HCT116 (cell line): ENCODE data around the gene SPEF1. TPM values are rescaled to one million over a fixed set of nuclear protein-coding genes. Genes with fewer than 3 reads are reported as not detected.

ENCODE experiments used
- ATAC-seq: fragments of 200-7000 bp; cut with Tn5 transposase; 2 replicates; pipeline ENCODE4 v1.9.1; 2020; ENCODE audit warnings: mild to moderate bottlenecking, moderate library complexity
- BruUV-seq: library from RNA; stranded (reverse); fragments of 400-500 nt; replicated peaks from 2 replicates; lab custom pipeline; 2021; lab: Mats Ljungman, UMichigan
- CTCF ChIA-PET: fragments of 300-600 bp; sonication (Branson Sonifier 250); formaldehyde crosslinking; loops from one replicate; lab custom pipeline; 2021; ENCODE audit warnings: antibody characterized with exemption; lab: Charles Lee
- POLR2A ChIA-PET: fragments of 300-600, 350-600 bp; sonication (Branson Sonifier 250); formaldehyde crosslinking; loops from one replicate; lab custom pipeline; 2021; ENCODE audit warnings: antibody characterized with exemption; lab: Charles Lee
- RAD21 ChIA-PET, 2 experiments: fragments of 300-600 bp; sonication (Branson Sonifier 250); formaldehyde crosslinking; loops; one replicate each; lab custom pipeline; 2023; ENCODE audit warnings: low total read pairs in 2 of 2; ENCODE audit not compliant: uncharacterized antibody in 2 of 2, unreplicated experiment in 2 of 2, low non-redundant PET in 1 of 2; lab: Charles Lee
- DNase-seq: peaks from one replicate; pipeline ENCODE4 v3.0.0-alpha.2; 2010; ENCODE audit warnings: low read depth, low spot score
- H2AFZ ChIP-seq: fragments of 200-600 bp; shearing (Covaris generic), sonication (generic); 2 replicates; pipeline ENCODE4 v1.6.1; 2017; ENCODE audit warnings: low read depth, mixed run types, mixed read lengths, antibody characterized with exemption, low read length; ENCODE audit not compliant: poor library complexity, severe bottlenecking
- H3K27ac ChIP-seq: 2 replicates; pipeline ENCODE4 v1.5.1; 2012; ENCODE audit warnings: low read depth, low read length
- H3K27me3 ChIP-seq: fragments of 200-600 bp; sonication (generic); 2 replicates; pipeline ENCODE4 v1.6.1; 2016; ENCODE audit warnings: mixed run types, low read length, mixed read lengths; ENCODE audit not compliant: insufficient read depth
- H3K36me3 ChIP-seq, 2 experiments: fragments of 200-500 bp in 1 of 2; fragments of 200-600 bp in 1 of 2; sonication (Bioruptor generic) in 1 of 2; sonication (generic) in 1 of 2; 2 replicates each; pipeline versions ENCODE4 v1.5.1 to v1.6.1; 2014 to 2016; ENCODE audit warnings: low read length in 2 of 2, inconsistent platforms in 1 of 2, mixed read lengths in 1 of 2, mixed run types in 1 of 2; ENCODE audit not compliant: insufficient read depth in 2 of 2, control insufficient read depth in 1 of 2
- H3K4me1 ChIP-seq, 2 experiments: fragments of 200-600 bp in 1 of 2; sonication (generic) in 1 of 2; 2 replicates each; pipeline versions ENCODE4 v1.5.1 to v1.6.1; 2012 to 2017; ENCODE audit warnings: low read length in 2 of 2, inconsistent platforms in 1 of 2, mild to moderate bottlenecking in 1 of 2, mixed read lengths in 1 of 2, mixed run types in 1 of 2, moderate library complexity in 1 of 2; ENCODE audit not compliant: insufficient read depth in 2 of 2, control insufficient read depth in 1 of 2
- H3K4me2 ChIP-seq: fragments of 200-600 bp; sonication (generic); 2 replicates; pipeline ENCODE4 v1.6.1; 2017; ENCODE audit warnings: mixed run types, low read length, mixed read lengths
- H3K4me3 ChIP-seq, 2 experiments: fragments of 200-600 bp in 1 of 2; sonication (generic) in 1 of 2; replicated peaks in 1 of 2; 2 replicates each; pipeline ENCODE4 v1.5.1; 2011 to 2016; ENCODE audit warnings: low read length in 2 of 2, control low read depth in 1 of 2, low read depth in 1 of 2, mild to moderate bottlenecking in 1 of 2, mixed read lengths in 1 of 2, mixed run types in 1 of 2
- H3K79me2 ChIP-seq: fragments of 200-600 bp; sonication (generic); 2 replicates; pipeline ENCODE4 v1.6.1; 2017; ENCODE audit warnings: mild to moderate bottlenecking, mixed run types, low read length, moderate library complexity, mixed read lengths; ENCODE audit not compliant: insufficient read depth
- H3K9ac ChIP-seq: fragments of 200-600 bp; sonication (generic); 2 replicates; pipeline ENCODE4 v1.6.1; 2016; ENCODE audit warnings: low read length, mixed read lengths
- H3K9me2 ChIP-seq: fragments of 200-600 bp; sonication (generic), shearing (Covaris generic); 2 replicates; pipeline ENCODE4 v1.6.1; 2017; ENCODE audit warnings: mixed run types, mild to moderate bottlenecking, moderate library complexity; ENCODE audit not compliant: insufficient read depth
- H3K9me3 ChIP-seq, 2 experiments: fragments of 200-500 bp in 1 of 2; fragments of 200-600 bp in 1 of 2; sonication (Bioruptor generic) in 1 of 2; sonication (generic) in 1 of 2; 2 replicates each; pipeline ENCODE4 v1.6.1; 2014 to 2017; ENCODE audit warnings: low read length in 2 of 2, mixed read lengths in 2 of 2, inconsistent platforms in 1 of 2, low read depth in 1 of 2, mild to moderate bottlenecking in 1 of 2, mixed run types in 1 of 2, moderate library complexity in 1 of 2; ENCODE audit not compliant: control insufficient read depth in 1 of 2, insufficient read depth in 1 of 2
- H4K20me1 ChIP-seq: fragments of 200-600 bp; sonication (generic), shearing (Covaris generic); 2 replicates; pipeline ENCODE4 v1.6.1; 2017; ENCODE audit warnings: mixed run types, mild to moderate bottlenecking, moderate library complexity; ENCODE audit not compliant: insufficient read depth
- CBX3 ChIP-seq: IDR thresholded peaks from 2 replicates; pipeline ENCODE4 v1.6.1; 2012; ENCODE audit warnings: low read depth
- CTCF ChIP-seq, 3 experiments: fragments of 200-600 bp in 1 of 3; sonication (generic) in 1 of 3; IDR thresholded peaks in 2 of 3; conservative IDR thresholded peaks in 1 of 3; 2 replicates each; pipeline ENCODE4 v1.5.1; 2012 to 2017; ENCODE audit warnings: low read depth in 2 of 3, low read length in 2 of 3, antibody characterized with exemption in 1 of 3, borderline replicate concordance in 1 of 3, control low read depth in 1 of 3, mild to moderate bottlenecking in 1 of 3, mixed read lengths in 1 of 3, mixed run types in 1 of 3, moderate library complexity in 1 of 3; ENCODE audit not compliant: insufficient read depth in 1 of 3
- EGR1 ChIP-seq: IDR thresholded peaks from 2 replicates; pipeline ENCODE4 v1.6.1; 2012; ENCODE audit warnings: low read depth
- EZH2phosphoT487 ChIP-seq: fragments of 200-600 bp; IDR thresholded peaks from 2 replicates; pipeline ENCODE4 v1.6.1; 2018; ENCODE audit warnings: antibody characterized with exemption, borderline replicate concordance
- JUND ChIP-seq: IDR thresholded peaks from 2 replicates; pipeline ENCODE4 v1.6.1; 2012
- POLR2A ChIP-seq: IDR thresholded peaks from 2 replicates; pipeline ENCODE4 v1.7.0; 2011; ENCODE audit warnings: borderline replicate concordance; ENCODE audit not compliant: insufficient read depth, insufficient read length; ENCODE audit errors: extremely low read depth
- RAD21 ChIP-seq: IDR thresholded peaks from 2 replicates; pipeline ENCODE4 v1.6.1; 2012; ENCODE audit warnings: low read depth, mild to moderate bottlenecking
- SIN3A ChIP-seq: IDR thresholded peaks from 2 replicates; pipeline ENCODE4 v1.6.1; 2012; ENCODE audit warnings: low read depth
- SRF ChIP-seq: IDR thresholded peaks from 2 replicates; pipeline ENCODE4 v1.6.1; 2012; ENCODE audit warnings: low read depth
- YY1 ChIP-seq: IDR thresholded peaks from 2 replicates; pipeline ENCODE4 v1.6.1; 2011; ENCODE audit warnings: low read length, low read depth, moderate library complexity, mild to moderate bottlenecking; ENCODE audit not compliant: insufficient replicate concordance; ENCODE audit errors: extremely low read depth
- intact Hi-C: fragments of 100-400 bp; cut with micrococcal nuclease; formaldehyde crosslinking; loops from 2 replicates; pipeline ENCODE4 v1.10.0; 2022
- total RNA-seq: library from RNA; stranded (reverse); gene quantifications from one replicate; pipeline ENCODE4 v1.2.1, GENCODE V29; 2021; ENCODE audit not compliant: unreplicated experiment

Gene SPEF1
- total RNA-seq, 1 experiment from 2014 or later, result 0.93 TPM

DNA sequence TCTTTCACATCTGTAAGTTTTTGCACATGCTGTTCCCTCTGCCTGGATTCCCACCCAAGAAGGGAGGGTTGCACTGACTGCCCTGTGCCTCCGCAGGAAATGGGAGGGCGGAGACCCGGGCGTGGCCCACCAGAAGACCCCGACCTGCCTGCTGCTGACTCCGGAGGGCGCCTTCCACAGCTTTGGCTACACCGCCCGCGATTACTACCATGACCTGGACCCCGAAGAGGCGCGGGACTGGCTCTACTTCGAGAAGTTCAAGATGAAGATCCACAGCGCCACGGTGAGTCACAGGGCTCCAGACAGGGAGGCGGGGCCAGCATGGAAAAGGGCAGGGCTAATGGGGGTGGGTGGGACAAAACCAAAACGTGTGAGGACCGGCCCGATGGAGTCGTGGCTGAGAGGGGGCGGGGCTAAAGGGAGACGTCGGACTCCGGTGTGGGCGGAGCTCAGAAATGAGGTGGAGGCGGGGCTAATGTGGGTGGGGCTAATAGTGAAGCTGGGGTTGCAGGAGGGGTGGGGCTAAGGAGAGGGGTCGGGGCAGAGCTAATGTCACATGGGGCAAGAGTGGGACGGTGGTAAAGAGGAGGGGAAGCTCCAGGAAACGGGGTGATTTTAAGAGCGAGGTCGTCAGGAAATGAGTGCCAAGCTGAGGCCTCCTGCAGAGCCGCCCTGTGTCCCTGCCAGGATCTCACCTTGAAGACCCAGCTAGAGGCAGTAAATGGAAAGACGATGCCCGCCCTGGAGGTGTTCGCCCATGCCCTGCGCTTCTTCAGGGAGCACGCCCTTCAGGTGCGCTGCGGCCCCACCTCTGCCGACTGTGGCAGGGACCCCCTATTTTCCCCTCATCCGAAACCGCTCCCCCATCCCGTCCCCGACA lies 36.2 kb downstream of the SPEF1 start:
- no peaks in the 10 kb centered on the region for H3K36me3 ChIP-seq
- H3K9ac ChIP-seq, result peak overlapping the region; percentile 38; the same call in 1 of the 2 replicates
- intact Hi-C loops, result loop anchor here (2.0 kb wide), 1 partner anchor 68 kb away; no protein-coding TSS in a partner anchor
- H4K20me1 ChIP-seq, result no peaks in the 10 kb centered on the region
- TF ChIP-seq RAD21, result no peak
- TF ChIP-seq JUND, result 0 out of 2 replicates have a peak, but pooled peaks have one; percentile 15
- 0 out of 6 replicates have a peak, but pooled peaks of 1 of the 3 experiments have one; percentile 3 for TF ChIP-seq CTCF (IDR thresholded peaks at IDR 0.05 in 2 of 3, conservative IDR thresholded peaks at IDR 0.05 in 1 of 3; ENCODE audit: borderline replicate concordance in 1 of 3, insufficient read depth in 1 of 3, low read depth in 2 of 3, low read length in 2 of 3)
- POLR2A ChIA-PET, result interaction anchor here (0.9 kb wide), 1 partner anchor 23 kb away, joined by 4 read pairs; the partner anchor contains the start of gene ADISSP
- peak overlapping the region; percentile 52 for H2AFZ ChIP-seq
- CTCF ChIA-PET, result interaction anchor here (0.8 to 1.8 kb wide), 6 partner anchors 8 to 269 kb away, joined by 3 to 13 read pairs (median 4); no protein-coding TSS in a partner anchor
- peak overlapping the region; percentile 21; the same call in 1 of the 2 replicates for H3K27ac ChIP-seq
- DNase-seq (peak; percentile 88), ATAC-seq (peak; percentile 90)
- no TSS peak for BruUV-seq
- RAD21 ChIA-PET, result interaction anchor here in 1 of 2 experiments (1.0 kb wide), 1 partner anchor 29 kb away, joined by 3 read pairs; no protein-coding TSS in a partner anchor
- H3K4me2 ChIP-seq, result peak overlapping the region; percentile 88
- no peaks in the 10 kb centered on the region for H3K79me2 ChIP-seq
- no peaks in the 10 kb centered on the region for H3K9me3 ChIP-seq
- peaks cover 9 to 20% of the 10 kb centered on the region in 2 experiments for H3K4me1 ChIP-seq
- H3K27me3 ChIP-seq, result no peaks in the 10 kb centered on the region
- no peaks in the 10 kb centered on the region for H3K9me2 ChIP-seq
- H3K4me3 ChIP-seq, result peak overlapping the region; percentile 15 to 52

DNA sequence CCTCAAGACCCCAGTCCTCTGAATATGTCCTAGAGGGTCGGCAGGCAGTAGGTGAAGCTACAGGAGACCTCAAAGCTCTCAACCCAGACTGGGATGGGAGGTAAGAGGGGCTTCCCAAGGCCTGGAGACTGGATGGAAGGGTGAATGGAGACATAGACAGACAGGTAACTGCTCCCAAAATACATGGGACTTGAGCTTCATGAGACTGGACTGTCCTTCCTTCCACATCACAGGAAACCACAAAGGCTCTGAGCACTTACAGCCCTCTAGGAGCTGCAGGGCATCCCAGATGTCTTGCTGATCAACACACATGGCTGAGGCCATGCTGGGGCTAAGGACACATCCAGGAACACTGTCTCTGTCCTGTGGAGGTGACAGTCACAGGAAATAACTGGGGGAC lies 37.2 kb downstream of the SPEF1 start:
- ChIA-PET POLR2A (no interaction called here), RAD21 (no interaction called here), CTCF (interaction anchor here (0.8 to 1.8 kb wide), 3 partner anchors 9 to 33 kb away, joined by 3 to 13 read pairs (median 5); no protein-coding TSS in a partner anchor)
- Histone ChIP-seq H2AFZ (no peak overlapping the region), H3K27ac (no peak overlapping the region), H3K27me3 (no peaks in the 10 kb centered on the region), H3K79me2 (no peaks in the 10 kb centered on the region), H3K4me2 (peak overlapping the region; percentile 88), H3K4me1 (peaks cover 9 to 18% of the 10 kb centered on the region in 2 experiments), H3K9me2 (no peaks in the 10 kb centered on the region), H3K36me3 (no peaks in the 10 kb centered on the region), H3K4me3 (no peak overlapping the region), H3K9me3 (no peaks in the 10 kb centered on the region), H3K9ac (no peak overlapping the region), H4K20me1 (no peaks in the 10 kb centered on the region)
- no peak for TF ChIP-seq CTCF (IDR thresholded peaks at IDR 0.05 in 2 of 3, conservative IDR thresholded peaks at IDR 0.05 in 1 of 3; ENCODE audit: borderline replicate concordance in 1 of 3, insufficient read depth in 1 of 3, low read depth in 2 of 3, low read length in 2 of 3)
- TF ChIP-seq EGR1, result no peak
- TF ChIP-seq SRF, result no peak
- TF ChIP-seq POLR2A, result no peak
- TF ChIP-seq SIN3A, result no peak
- TF ChIP-seq RAD21, result no peak
- no peak for TF ChIP-seq EZH2phosphoT487
- TF ChIP-seq JUND, result no peak
- TF ChIP-seq CBX3, result no peak
- TF ChIP-seq YY1, result no peak
- intact Hi-C loops, result loop anchor here (2.0 kb wide), 1 partner anchor 67 kb away; no protein-coding TSS in a partner anchor
- TSS peak; percentile 41 for BruUV-seq
- DNase-seq, result no peak
- ATAC-seq, result no peak
